Omental fat pad (tissue), 4 donors: ENCODE results near the gene RSPH3. TPM values are rescaled to one million over a fixed set of nuclear protein-coding genes. Genes with fewer than 3 reads are reported as not detected.

Experiments
- ATAC-seq: fragments of 150-250 bp; one replicate; pipeline ENCODE4 v1.9.1; 2016; ENCODE audit warnings: mild to moderate bottlenecking, moderate library complexity; ENCODE audit not compliant: low FRiP score
- DNase-seq: peaks from one replicate; pipeline ENCODE4 v3.0.0-alpha.2; 2019; ENCODE audit warnings: low spot score
- CTCF ChIP-seq, 3 donors: fragments of 450-650 bp; IDR thresholded peaks; one replicate each; pipeline ENCODE4 v1.5.1; 2016 to 2017; ENCODE audit warnings: antibody characterized with exemption in 3 of 3, mild to moderate bottlenecking in 3 of 3, moderate library complexity in 2 of 3
- total RNA-seq, 4 donors: library from RNA; depleted of rRNA; stranded (reverse); fragments of >200 nt; gene quantifications; one replicate each; pipeline ENCODE4 v1.1.0, GENCODE V29; 2016

The RSPH3 gene
- total RNA-seq, 4 donors from 2014 or later, result 6.4 to 11.7 (median 7.5) TPM

- DNase-seq, result no peak
- no peak for ATAC-seq
- no peak for TF ChIP-seq CTCF (IDR thresholded peaks at IDR 0.05)
These were observed 7.5 kb upstream of the RSPH3 start for GRCh38 chr6:159007510-159007909.

- TF ChIP-seq CTCF (IDR thresholded peaks at IDR 0.05), result no peak
- no peak for ATAC-seq
- no peak for DNase-seq
These were observed 5.4 kb upstream of the RSPH3 start for GRCh38 chr6:159005436-159005835.

GRCh38 chr6:159004592-159004991, 4.6 kb upstream of the RSPH3 start:
- DNase-seq (no peak), ATAC-seq (no peak)
- no peak for TF ChIP-seq CTCF (IDR thresholded peaks at IDR 0.05)

- ATAC-seq, result no peak
- DNase-seq, result no peak
- TF ChIP-seq CTCF (IDR thresholded peaks at IDR 0.05), result no peak
These were observed 2.6 kb upstream of the RSPH3 start for GRCh38 chr6:159002432-159003155.

- ATAC-seq (peak; percentile 54), DNase-seq (no peak)
- TF ChIP-seq CTCF (IDR thresholded peaks at IDR 0.05), result no peak
These were observed 792 bp downstream of the RSPH3 start for GRCh38 chr6:158999154-158999665.

- ATAC-seq (no peak), DNase-seq (no peak)
- no peak for TF ChIP-seq CTCF (IDR thresholded peaks at IDR 0.05)
These were observed 3.1 kb downstream of the RSPH3 start for GRCh38 chr6:158996856-158997255.

GRCh38 chr6:158993639-158994038, 6.4 kb downstream of the RSPH3 start:
- ATAC-seq (no peak), DNase-seq (no peak)
- no peak for TF ChIP-seq CTCF (IDR thresholded peaks at IDR 0.05)
